HUES48 (cell line): ENCODE measurements around the gene SLIT3.

Experiments used
- H3K27ac ChIP-seq: one replicate; pipeline ENCODE4 v1.7.0; 2013; ENCODE audit warnings: low read depth, low read length, inconsistent platforms
- H3K27me3 ChIP-seq: 2 replicates; pipeline ENCODE4 v1.6.1; 2013; ENCODE audit warnings: mild to moderate bottlenecking, low read length; ENCODE audit not compliant: control insufficient read depth, insufficient read depth
- H3K36me3 ChIP-seq: 2 replicates; pipeline ENCODE4 v1.6.1; 2013; ENCODE audit warnings: low read length; ENCODE audit not compliant: control insufficient read depth, insufficient read depth
- H3K4me1 ChIP-seq: 2 replicates; pipeline ENCODE4 v1.6.1; 2013; ENCODE audit warnings: mild to moderate bottlenecking, low read length; ENCODE audit not compliant: control insufficient read depth, insufficient read depth
- H3K4me3 ChIP-seq: 2 replicates; pipeline ENCODE4 v1.5.1; 2013; ENCODE audit warnings: mild to moderate bottlenecking, low read depth, low read length
- H3K9ac ChIP-seq: 2 replicates; pipeline ENCODE4 v1.6.1; 2013; ENCODE audit warnings: mild to moderate bottlenecking, low read depth, low read length, moderate library complexity
- H3K9me3 ChIP-seq: 2 replicates; pipeline ENCODE4 v1.6.1; 2013; ENCODE audit warnings: low read length; ENCODE audit not compliant: control insufficient read depth, insufficient read depth

SLIT3 gene

DNA sequence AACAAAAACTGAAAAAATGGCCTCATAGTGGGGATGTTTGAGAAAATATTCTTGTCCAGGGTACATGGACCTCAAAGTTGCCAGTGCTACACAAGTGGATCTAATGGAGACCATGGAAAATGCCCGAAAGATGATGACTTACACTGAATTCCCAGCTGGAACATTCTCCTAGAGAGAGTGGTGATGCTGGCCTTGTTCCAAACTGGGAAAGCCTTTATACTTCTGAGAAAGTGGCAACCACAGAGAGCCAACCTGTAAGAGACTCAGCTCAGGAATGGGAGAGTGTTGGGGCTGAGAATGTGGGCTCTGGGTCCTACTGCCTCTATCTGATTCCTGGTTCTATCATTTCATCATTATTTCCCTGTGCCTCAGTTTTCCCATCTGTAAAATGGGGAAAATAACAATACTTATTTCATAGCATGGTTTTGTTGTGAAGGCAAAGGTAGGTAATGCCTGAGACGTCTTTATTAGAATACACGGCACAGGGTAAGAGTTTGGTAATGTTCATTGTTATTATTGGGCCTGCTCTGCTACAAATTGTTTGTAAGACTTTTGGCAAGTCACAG lies 492.8 kb downstream of the SLIT3 start:
- H3K36me3 ChIP-seq, result no peaks in the 10 kb centered on the region
- no peak overlapping the region for H3K27ac ChIP-seq
- no peaks in the 10 kb centered on the region for H3K9me3 ChIP-seq
- H3K4me3 ChIP-seq, result no peak overlapping the region
- no peaks in the 10 kb centered on the region for H3K27me3 ChIP-seq
- H3K4me1 ChIP-seq, result no peaks in the 10 kb centered on the region
- H3K9ac ChIP-seq, result no peak overlapping the region

DNA sequence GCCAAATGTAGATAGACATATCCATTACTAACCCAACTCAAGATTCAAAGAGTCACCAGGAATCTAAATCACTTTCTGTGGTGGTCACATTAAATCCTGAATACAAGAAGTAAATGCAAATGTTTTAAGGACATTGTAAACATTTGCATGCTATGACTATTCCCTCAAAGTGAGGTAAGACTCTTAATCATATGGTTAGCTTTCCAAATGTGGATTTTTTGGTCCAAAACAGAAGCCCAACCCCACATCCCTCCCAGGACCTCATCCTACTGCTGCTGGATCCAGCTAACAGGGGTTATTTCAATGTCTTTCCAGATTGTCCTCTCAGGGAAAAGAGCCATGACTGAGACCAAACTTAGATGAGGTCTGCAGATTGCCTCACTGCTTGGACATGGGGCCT lies 493.7 kb downstream of the SLIT3 start:
- Histone ChIP-seq H3K27me3 (no peaks in the 10 kb centered on the region), H3K4me3 (no peak overlapping the region), H3K9ac (no peak overlapping the region), H3K4me1 (no peaks in the 10 kb centered on the region), H3K36me3 (no peaks in the 10 kb centered on the region), H3K9me3 (no peaks in the 10 kb centered on the region), H3K27ac (no peak overlapping the region)

DNA sequence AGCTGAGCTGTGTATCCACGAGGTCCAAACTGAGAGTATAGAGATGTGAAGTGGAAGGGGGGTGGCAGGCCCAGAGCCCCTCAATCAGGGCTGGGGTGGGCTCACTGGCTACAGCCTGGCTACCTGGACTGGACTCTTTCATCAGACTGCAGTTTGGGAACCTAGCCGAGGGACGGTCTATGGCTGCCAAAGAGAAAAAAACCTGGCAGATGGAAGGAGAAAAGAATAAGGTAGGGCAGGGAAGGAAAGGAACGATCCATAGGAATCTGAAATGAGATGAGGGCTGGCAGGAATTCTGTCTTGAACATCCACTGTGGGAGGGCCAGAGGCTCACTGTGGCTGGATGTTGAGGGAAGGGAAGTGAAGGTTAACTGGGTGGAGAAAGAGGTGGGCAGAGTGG lies 497.4 kb downstream of the SLIT3 start:
- H3K27ac ChIP-seq, result no peak overlapping the region
- H3K4me1 ChIP-seq, result no peaks in the 10 kb centered on the region
- H3K27me3 ChIP-seq, result no peaks in the 10 kb centered on the region
- no peaks in the 10 kb centered on the region for H3K36me3 ChIP-seq
- no peak overlapping the region for H3K9ac ChIP-seq
- H3K4me3 ChIP-seq, result no peak overlapping the region
- H3K9me3 ChIP-seq, result no peaks in the 10 kb centered on the region

DNA sequence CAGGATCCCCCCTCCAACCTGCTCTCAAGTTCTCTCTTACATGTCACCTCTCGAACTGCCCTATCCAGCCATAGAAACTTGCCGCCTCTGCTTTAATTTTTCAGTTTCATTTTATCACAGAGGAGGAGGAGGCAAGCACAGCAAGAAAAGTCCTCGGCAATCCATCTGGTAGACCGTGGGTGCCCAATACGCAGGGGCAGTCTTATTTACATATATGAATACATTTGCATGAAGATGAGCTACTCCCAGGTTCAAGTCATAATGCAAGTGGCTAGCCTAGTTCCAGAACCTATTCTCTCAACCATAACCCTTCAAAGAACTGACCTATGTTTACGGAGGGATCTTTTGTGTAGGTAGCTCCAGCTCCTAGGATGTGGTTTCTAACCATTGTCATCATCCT lies 498.6 kb downstream of the SLIT3 start:
- Histone ChIP-seq H3K27me3 (no peaks in the 10 kb centered on the region), H3K9ac (no peak overlapping the region), H3K27ac (no peak overlapping the region), H3K4me3 (no peak overlapping the region), H3K9me3 (no peaks in the 10 kb centered on the region), H3K4me1 (no peaks in the 10 kb centered on the region), H3K36me3 (no peaks in the 10 kb centered on the region)

DNA sequence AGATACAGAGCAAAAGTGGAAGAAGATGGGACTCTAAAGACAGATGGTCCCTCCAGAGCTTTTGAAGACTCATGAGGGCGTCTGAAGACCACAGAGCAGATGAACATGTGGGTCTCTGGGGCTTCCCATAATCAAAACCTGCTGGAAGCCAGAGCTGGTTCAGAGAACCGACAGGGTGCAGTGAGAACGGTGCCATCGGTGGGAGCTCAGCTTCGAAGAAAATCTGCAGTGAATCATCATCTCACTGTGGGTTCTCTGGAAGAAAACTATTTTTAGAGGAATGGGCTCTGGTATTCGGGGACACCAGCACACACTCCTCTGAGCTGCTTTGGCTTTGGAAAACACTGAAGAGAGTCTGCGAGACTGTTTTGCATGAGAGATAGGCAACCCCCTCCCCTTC lies 499.4 kb downstream of the SLIT3 start:
- Histone ChIP-seq H3K4me1 (no peaks in the 10 kb centered on the region), H3K9ac (no peak overlapping the region), H3K27ac (no peak overlapping the region), H3K36me3 (no peaks in the 10 kb centered on the region), H3K9me3 (no peaks in the 10 kb centered on the region), H3K27me3 (no peaks in the 10 kb centered on the region), H3K4me3 (no peak overlapping the region)

DNA sequence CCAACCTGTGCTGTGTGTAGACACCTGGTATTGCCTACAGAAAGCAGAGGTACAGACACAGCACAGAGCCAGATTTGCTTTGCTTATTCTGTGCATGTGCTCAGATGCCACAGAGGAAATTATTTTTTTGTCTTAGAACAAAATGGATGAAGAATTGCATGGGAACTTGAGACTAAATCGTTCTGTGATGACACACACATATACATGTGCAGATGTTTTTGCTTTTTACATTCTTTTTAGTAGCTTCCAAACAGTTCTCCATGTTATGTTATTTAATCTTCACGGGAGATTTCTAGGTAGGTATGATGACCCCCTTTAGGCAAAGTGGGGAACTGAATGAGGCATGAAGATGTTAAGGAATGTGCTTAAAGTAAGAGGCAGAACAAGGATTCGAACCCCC lies 500.2 kb downstream of the SLIT3 start:
- no peaks in the 10 kb centered on the region for H3K27me3 ChIP-seq
- no peak overlapping the region for H3K4me3 ChIP-seq
- no peak overlapping the region for H3K27ac ChIP-seq
- no peaks in the 10 kb centered on the region for H3K9me3 ChIP-seq
- H3K4me1 ChIP-seq, result no peaks in the 10 kb centered on the region
- no peak overlapping the region for H3K9ac ChIP-seq
- no peaks in the 10 kb centered on the region for H3K36me3 ChIP-seq

DNA sequence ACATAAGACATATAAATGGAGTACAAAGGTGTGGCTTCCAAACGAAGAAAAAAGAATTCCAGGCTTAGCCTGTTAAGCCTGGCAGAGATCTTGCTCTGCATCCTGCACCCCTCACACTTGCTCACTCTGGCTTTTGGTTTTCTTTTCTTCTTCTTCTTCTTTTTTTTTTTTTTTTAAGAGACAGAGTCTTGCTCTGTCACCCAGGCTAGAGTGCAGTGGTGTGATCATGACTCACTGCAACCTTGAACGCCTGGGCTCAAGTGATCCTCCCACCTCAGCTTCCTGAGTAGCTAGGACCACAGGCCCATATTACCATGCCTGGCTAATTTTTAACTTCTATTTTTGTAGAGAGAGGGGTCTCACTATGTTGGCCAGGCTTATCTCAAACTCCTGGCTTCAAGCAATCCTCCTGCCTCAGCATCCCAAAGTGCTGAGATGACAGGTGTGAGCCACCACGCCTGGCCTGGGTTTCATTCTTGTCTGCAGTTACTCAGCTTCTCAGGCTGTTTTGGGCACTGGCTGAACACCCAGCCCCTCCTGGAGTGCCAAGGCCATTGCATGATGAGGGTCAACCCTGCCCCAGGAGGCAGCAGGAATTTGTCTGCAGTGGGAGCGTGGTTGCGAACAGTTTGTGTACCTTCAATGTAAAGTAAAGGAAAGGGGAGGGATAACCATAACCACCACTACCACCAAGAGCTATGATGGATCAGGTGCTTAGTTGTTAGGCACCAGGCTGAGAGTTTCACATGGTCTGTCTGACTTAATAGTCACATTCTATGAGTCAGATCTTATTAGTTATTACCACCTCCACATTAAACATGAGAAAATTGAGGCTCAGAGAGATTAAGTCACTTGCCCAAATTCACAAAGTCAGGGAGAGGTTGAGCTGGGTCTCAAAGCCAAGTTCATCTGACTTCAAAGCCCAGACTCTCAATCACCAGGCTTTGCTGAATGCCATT lies 502.6 kb downstream of the SLIT3 start:
- Histone ChIP-seq H3K9ac (no peak overlapping the region), H3K9me3 (no peaks in the 10 kb centered on the region), H3K27ac (no peak overlapping the region), H3K27me3 (no peaks in the 10 kb centered on the region), H3K4me1 (no peaks in the 10 kb centered on the region), H3K36me3 (no peaks in the 10 kb centered on the region), H3K4me3 (no peak overlapping the region)

DNA sequence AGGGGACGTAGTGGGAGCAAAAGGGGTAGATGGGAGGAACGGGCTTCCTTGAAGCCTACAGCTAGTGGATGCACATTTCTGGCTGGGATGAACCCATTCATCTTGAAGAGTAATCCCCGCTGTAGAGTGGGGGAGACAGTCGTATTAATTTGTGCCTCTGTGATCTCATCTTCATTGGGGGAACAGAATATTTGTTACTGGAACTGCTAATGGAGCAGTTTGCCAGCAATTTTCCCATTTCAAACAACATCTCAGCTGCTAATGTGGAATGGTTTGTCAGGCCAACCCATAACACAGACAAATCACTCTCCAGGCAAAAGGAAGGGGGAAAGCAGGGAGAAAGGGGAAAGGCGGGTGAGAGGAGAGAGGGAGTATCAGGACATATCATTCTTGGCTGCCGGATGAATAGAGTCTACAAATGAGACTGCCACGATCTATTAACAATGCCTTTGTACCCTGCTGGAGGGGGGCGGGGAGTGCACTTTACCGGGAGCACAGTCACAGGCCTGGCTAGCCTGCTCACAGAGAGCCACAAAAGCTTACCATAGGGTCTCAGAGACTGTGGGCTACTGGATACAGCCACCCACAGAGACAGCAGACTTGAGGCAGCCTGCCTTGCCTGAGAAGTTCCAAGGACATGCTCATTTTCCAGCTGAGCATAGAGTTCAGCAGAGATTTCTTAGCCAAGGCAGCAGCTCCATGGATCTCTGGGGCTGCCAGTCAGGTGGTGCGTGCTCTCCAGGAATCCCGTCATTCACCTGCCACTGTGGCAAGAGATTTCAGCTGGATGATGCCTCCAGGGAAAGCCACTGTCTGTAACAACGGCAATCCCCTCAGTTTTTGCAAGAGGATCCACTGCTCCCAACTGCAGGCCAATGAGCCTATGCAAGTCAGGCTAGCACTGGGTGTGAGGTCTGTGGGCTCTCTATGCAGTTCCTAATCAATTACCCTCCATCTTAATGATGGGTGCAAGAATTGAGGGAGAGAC lies 504.1 kb downstream of the SLIT3 start:
- Histone ChIP-seq H3K27ac (no peak overlapping the region), H3K9me3 (no peaks in the 10 kb centered on the region), H3K27me3 (no peaks in the 10 kb centered on the region), H3K36me3 (no peaks in the 10 kb centered on the region), H3K4me1 (no peaks in the 10 kb centered on the region), H3K9ac (no peak overlapping the region), H3K4me3 (no peak overlapping the region)

DNA sequence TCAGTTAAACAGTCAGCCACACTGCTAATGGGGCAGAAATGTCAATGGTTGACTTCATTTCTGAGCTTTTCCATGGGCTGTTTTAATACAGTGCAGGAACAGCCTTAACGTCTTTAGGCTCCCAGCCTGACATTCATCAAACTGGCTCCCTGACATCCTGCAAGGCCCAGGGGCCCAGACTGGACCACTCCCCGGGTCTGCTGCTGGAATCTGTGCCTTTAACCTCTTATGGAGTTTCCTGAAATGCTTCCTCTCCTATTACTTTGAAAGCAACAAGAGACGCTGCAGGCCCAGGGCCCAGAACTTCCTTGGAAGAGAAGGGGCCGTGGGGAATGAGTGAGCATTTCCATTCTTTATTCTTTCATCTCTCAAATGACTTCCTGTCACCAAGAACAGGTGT lies 504.9 kb downstream of the SLIT3 start:
- H3K4me3 ChIP-seq, result no peak overlapping the region
- no peaks in the 10 kb centered on the region for H3K27me3 ChIP-seq
- H3K4me1 ChIP-seq, result no peaks in the 10 kb centered on the region
- H3K27ac ChIP-seq, result no peak overlapping the region
- H3K9me3 ChIP-seq, result no peaks in the 10 kb centered on the region
- no peak overlapping the region for H3K9ac ChIP-seq
- H3K36me3 ChIP-seq, result no peaks in the 10 kb centered on the region

DNA sequence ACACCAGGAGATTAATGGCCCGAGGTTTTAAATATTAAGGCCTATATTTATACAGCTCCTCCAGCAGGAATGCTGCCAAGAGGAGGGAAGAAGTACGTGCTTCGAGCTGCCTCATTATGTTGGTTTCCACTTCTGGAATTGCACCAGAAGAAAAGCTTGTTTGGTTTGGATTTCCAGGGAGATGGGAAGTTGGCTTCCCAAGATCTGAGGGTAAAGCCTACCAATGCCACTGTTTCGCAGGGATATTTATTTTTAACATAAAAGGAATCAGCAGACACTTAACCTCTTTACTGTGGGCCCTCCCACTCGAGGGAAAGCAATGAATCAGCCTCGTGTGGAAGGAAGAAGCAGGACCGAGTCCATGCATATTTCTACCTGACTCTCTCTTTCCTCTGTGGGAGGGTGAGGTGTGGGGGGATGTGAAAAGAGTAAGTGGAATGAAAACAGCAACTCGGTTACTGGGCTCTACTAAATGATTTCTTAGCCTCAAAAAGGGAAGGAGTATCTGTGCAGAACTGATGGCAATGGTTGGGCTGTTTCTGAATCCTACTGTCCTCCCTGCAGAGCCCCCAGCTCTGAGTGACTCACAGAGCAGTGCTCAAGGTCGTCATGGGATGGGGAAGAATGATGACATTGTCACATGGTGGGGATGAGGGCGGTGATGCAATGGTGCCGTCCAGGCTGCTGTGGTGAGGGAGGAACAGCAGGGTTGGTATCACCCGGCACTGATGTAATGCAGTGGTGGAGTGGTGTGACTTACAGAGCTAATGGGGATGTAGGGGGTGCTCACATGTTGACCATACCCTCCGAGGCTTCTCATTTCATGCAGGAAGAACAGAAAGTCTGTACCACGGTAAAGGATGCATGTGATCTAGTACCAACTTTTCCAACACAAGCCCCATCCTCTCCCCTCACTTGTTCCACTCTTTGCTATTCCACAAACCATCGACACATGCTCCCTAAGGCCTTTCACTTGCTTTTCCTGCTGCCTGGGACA lies 506.8 kb downstream of the SLIT3 start:
- Histone ChIP-seq H3K27ac (no peak overlapping the region), H3K9me3 (no peaks in the 10 kb centered on the region), H3K4me1 (no peaks in the 10 kb centered on the region)

More for the DNA sequence above, 506.8 kb downstream of the SLIT3 start:
- Histone ChIP-seq H3K9ac (no peak overlapping the region), H3K36me3 (no peaks in the 10 kb centered on the region), H3K4me3 (no peak overlapping the region), H3K27me3 (no peaks in the 10 kb centered on the region)
